Measurements from ENCODE around the gene FGFRL1. TPM values are rescaled to one million over a fixed set of nuclear protein-coding genes. Genes with fewer than 3 reads are reported as not detected.

Gene FGFRL1
- total and polyA plus RNA-seq, 10 donors, result 1.4 to 20.6 (median 9.5) TPM

- intact Hi-C loops (cut with DNase I; ENCODE audit: low total_unique reads), result no loop called here
- WGBS, 5 donors, result 70 to 83% (median 76%) methylated on average over 9 to 11 of the region's 11 CpGs
- TF ChIP-seq CTCF (IDR thresholded peaks at IDR 0.05 in 8 of 11, conservative IDR thresholded peaks at IDR 0.05 in 3 of 11) (no peak), POLR2AphosphoS5 (IDR thresholded peaks at IDR 0.05) (no peak), POLR2A (IDR thresholded peaks at IDR 0.05) (no peak)
- Histone ChIP-seq H3K4me3 (no peak overlapping the region), H3K36me3 (no peaks in the 10 kb centered on the region), H3K27ac (no peak overlapping the region), H3K4me1 (peaks cover 0 to 15% (median 8%) of the 10 kb centered on the region in 6 donors), H3K27me3 (replicated peaks in 1 of 7) (peaks cover 0 to 27% (median 0%) of the 10 kb centered on the region in 7 donors), H3K9me3 (no peaks in the 10 kb centered on the region)
- no peak for DNase-seq
These were observed 64.6 kb downstream of the FGFRL1 start for GRCh38 chr4:1075809-1076699.

Other genes with a start within 250 kb of the FGFRL1 start
- gene CPLX1, start 185.5 kb upstream of the FGFRL1 start, total RNA-seq, result 10 to 100 TPM in 4 of 7 donors, 1 to 10 TPM in 3; 1.3 to 20.7 (median 12.4) TPM
- 10 to 100 TPM in 2 of 3 donors, 1 to 10 TPM in 1; 5.1 to 12.3 (median 10.7) TPM for gene CPLX1, start 185.5 kb upstream of the FGFRL1 start, polyA plus RNA-seq
- gene GAK, start 79.3 kb upstream of the FGFRL1 start, total RNA-seq, result 100 to 1,000 TPM; 154 to 212 (median 179) TPM
- 100 to 1,000 TPM; 112 to 249 (median 203) TPM for gene GAK, start 79.3 kb upstream of the FGFRL1 start, polyA plus RNA-seq
- 10 to 100 TPM; 38.2 to 76.8 (median 56.6) TPM for gene TMEM175, start 79.2 kb upstream of the FGFRL1 start, total RNA-seq
- gene TMEM175, start 79.2 kb upstream of the FGFRL1 start, polyA plus RNA-seq, result 10 to 100 TPM; 59.4 to 83.9 (median 78.6) TPM
- gene DGKQ, start 38.1 kb upstream of the FGFRL1 start, total RNA-seq, result 10 to 100 TPM; 13.6 to 26.3 (median 17.0) TPM
- gene DGKQ, start 38.1 kb upstream of the FGFRL1 start, polyA plus RNA-seq, result 10 to 100 TPM in 1 of 3 donors, 1 to 10 TPM in 2; 6.3 to 15.4 (median 9.3) TPM
- 10 to 100 TPM; 18.3 to 58.3 (median 37.9) TPM for gene IDUA, start 24.6 kb upstream of the FGFRL1 start, total RNA-seq
- 10 to 100 TPM; 11.5 to 26.5 (median 19.1) TPM for gene IDUA, start 24.6 kb upstream of the FGFRL1 start, polyA plus RNA-seq
- under 1 TPM in 6 of 7 donors, not detected in 1; 0.07 to 0.68 (median 0.19) TPM for gene SLC26A1, start 18.2 kb upstream of the FGFRL1 start, total RNA-seq
- under 1 TPM; 0.24 to 0.48 (median 0.30) TPM for gene SLC26A1, start 18.2 kb upstream of the FGFRL1 start, polyA plus RNA-seq
- gene RNF212, start 101.9 kb downstream of the FGFRL1 start, total RNA-seq, result 1 to 10 TPM in 5 of 7 donors, under 1 TPM in 2; 0.46 to 5.6 (median 2.3) TPM
- gene RNF212, start 101.9 kb downstream of the FGFRL1 start, polyA plus RNA-seq, result 1 to 10 TPM; 1.8 to 3.5 (median 2.0) TPM
- gene SPON2, start 161.0 kb downstream of the FGFRL1 start, total RNA-seq, result 10 to 100 TPM; 15.5 to 51.3 (median 43.7) TPM
- 10 to 100 TPM in 2 of 3 donors, 1 to 10 TPM in 1; 8.3 to 29.8 (median 11.7) TPM for gene SPON2, start 161.0 kb downstream of the FGFRL1 start, polyA plus RNA-seq
- 100 to 1,000 TPM; 162 to 226 (median 196) TPM for gene CTBP1, start 237.5 kb downstream of the FGFRL1 start, total RNA-seq
- gene CTBP1, start 237.5 kb downstream of the FGFRL1 start, polyA plus RNA-seq, result 100 to 1,000 TPM; 101 to 176 (median 123) TPM

Measured in spleen (tissue), 11 donors.